ENCODE measurements around the gene SYCE3.

Gene SYCE3, protein sequence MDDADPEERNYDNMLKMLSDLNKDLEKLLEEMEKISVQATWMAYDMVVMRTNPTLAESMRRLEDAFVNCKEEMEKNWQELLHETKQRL

DNA sequence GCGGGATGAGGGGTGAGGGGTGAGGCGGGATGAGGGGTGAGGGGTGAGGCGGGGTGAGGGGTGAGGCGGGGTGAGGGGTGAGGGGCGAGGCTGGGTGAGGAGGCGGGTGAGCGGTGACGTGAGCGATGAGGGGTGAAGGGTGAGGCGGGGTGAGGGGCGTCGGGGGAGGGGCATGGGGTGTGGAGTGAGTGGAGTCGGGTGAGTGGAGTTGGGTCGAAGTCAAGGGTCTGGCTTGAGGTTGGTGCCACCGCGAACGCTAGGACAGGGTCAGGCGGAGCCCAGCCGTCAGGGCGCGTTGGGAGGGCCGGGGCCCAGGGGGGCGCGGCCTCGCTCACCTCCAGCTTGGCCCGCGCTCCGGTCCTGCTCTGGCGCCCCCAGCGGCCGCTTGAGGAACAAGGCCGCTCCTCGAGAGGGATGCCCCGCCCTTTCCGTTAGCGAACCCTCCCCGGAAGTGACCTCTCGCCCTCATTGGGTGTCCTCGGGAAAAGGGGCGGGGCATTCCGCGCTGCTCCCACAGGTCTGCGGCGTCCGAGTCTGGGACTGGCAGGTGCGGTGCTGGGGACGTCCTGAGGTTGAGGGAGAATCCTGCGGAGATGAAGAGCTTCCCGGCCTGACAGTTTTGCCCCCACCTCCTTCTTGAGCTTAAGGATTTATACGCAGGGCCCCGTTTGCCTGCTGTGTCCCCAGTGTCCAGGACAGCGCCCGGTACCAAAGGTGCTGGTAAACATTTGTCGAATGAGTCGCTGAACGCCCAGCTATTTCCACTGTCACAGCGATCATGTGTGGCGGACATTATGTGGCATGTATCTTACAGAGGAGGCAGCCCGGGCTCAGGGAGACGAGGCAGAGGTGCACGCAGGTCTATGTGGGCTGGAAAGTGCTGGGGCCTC is at the start of gene SYCE3:
Gene SYCE3 (minus strand): TSS at position 397 of the 890 bp plus-strand sequence. CDS start 6,514 bp downstream, outside the sequence.
- peak within 1 kb of the TSS; percentile 52 to 56 for H3K4me3 ChIP-seq (replicated peaks in 1 of 2; ENCODE audit: low read depth in 2 of 2, low read length in 2 of 2)
- TF ChIP-seq, protein P1, sequence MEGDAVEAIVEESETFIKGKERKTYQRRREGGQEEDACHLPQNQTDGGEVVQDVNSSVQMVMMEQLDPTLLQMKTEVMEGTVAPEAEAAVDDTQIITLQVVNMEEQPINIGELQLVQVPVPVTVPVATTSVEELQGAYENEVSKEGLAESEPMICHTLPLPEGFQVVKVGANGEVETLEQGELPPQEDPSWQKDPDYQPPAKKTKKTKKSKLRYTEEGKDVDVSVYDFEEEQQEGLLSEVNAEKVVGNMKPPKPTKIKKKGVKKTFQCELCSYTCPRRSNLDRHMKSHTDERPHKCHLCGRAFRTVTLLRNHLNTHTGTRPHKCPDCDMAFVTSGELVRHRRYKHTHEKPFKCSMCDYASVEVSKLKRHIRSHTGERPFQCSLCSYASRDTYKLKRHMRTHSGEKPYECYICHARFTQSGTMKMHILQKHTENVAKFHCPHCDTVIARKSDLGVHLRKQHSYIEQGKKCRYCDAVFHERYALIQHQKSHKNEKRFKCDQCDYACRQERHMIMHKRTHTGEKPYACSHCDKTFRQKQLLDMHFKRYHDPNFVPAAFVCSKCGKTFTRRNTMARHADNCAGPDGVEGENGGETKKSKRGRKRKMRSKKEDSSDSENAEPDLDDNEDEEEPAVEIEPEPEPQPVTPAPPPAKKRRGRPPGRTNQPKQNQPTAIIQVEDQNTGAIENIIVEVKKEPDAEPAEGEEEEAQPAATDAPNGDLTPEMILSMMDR (IDR thresholded peaks at IDR 0.05; ENCODE audit: low read depth, low read length): peak; percentile 77
- DNase-seq (ENCODE audit: low read depth in 2 of 2): peak; percentile 89

DNA sequence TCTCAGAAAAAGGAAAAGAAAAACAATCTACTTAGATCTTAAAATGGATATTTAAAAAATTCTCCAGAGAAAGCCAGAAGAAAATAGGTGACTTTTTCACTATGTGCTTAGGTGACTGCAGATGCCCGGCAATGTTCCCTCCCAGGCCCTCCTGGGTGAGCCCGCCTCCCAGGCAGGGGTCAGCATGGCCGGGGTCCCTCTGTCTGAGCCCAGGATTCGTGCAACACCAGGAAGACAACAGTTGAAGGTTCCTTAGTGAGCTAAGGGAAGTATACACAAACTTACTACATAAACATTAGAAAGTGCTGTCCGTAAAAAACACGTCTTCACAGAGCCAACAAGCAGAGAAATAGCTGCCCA is 49.4 kb upstream of the SYCE3 start:
- no peak overlapping the region for H3K4me3 ChIP-seq (replicated peaks in 1 of 2; ENCODE audit: low read depth in 2 of 2, low read length in 2 of 2)
- no peak for DNase-seq (ENCODE audit: low read depth in 2 of 2)
- TF ChIP-seq, protein P1 (IDR thresholded peaks at IDR 0.05; ENCODE audit: low read depth, low read length): no peak

DNA sequence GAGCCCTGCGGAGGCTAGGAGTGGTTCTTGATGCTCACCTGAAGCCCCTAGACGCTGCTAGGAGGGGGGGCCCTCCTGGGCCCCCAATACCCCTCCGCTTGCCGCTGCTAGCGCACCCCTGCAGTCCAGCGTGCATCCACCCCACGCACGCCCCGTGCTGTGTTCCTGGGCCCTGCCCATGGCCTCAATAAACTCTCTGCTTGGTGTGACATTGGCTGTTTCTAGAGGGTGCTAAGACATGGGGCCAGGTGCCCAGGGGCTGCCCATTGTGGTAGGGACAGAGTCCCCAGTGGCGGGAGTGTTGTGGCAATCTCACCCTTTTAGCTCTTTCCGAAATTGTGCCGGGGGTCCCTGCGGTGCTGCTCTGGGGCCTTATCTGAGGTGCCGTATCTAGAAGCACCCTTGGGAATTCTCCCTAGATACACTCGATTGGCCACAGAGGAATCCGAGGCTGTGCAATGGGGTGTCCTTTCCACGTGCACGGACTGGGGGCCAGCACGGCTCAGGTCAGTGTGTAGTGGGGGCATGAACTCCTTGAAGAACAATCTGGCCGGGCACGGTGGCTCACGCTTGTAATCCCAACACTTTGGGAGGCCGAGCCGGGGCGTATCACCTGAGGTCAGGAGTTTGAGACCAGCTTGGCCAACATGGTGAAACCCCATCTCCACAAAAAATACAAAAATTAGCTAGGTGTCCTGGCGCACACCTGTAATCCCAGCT is 48.8 kb upstream of the SYCE3 start:
- H3K4me3 ChIP-seq (replicated peaks in 1 of 2; ENCODE audit: low read depth in 2 of 2, low read length in 2 of 2): no peak overlapping the region
- DNase-seq (ENCODE audit: low read depth in 2 of 2): no peak
- TF ChIP-seq, protein P1 (IDR thresholded peaks at IDR 0.05; ENCODE audit: low read depth, low read length): no peak

DNA sequence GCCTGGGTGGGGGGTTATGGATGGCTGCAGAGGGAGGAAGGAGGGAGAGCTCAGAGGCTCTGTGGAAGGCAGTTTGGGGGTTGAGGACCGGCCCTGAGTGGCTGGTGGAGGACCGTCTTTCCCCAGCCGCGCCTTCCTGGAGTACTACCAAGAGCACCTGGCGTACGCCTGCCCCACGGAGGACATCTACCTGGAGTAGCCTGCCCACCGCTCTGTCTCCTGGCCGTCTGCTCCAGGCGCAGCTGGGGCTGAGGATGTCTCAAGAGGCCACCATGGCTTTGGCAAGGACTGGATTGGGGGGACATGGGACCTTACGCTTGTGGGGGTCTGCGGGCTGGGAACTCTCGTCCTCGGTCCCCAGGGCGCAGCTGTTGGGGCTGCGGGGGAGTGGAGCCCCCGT is 47.9 kb upstream of the SYCE3 start:
- no peak for DNase-seq (ENCODE audit: low read depth in 2 of 2)
- TF ChIP-seq, protein P1 (IDR thresholded peaks at IDR 0.05; ENCODE audit: low read depth, low read length): no peak
- H3K4me3 ChIP-seq (replicated peaks in 1 of 2; ENCODE audit: low read depth in 2 of 2, low read length in 2 of 2): no peak overlapping the region

DNA sequence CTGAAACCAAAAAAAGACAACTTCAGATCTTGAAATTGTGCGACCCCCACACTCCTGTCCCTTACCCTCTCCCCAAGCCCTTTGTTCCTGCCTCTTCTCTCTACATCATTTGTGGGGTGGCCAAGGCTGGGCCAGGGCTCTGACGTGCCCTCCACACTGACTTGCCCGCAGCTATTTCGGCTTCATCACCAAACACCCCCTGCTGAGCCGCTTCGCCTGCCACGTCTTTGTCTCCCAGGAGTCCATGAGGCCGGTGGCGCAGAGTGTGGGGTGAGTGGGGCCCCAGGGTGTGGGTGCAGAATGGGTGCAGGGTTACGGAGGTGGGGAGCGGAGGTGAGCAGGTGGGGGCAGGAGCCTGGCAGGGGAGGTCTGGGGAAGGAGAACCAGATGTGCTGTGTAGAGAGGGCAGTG is 47.3 kb upstream of the SYCE3 start:
- no peak for DNase-seq (ENCODE audit: low read depth in 2 of 2)
- TF ChIP-seq, protein P1 (IDR thresholded peaks at IDR 0.05; ENCODE audit: low read depth, low read length): no peak
- H3K4me3 ChIP-seq (replicated peaks in 1 of 2; ENCODE audit: low read depth in 2 of 2, low read length in 2 of 2): no peak overlapping the region

DNA sequence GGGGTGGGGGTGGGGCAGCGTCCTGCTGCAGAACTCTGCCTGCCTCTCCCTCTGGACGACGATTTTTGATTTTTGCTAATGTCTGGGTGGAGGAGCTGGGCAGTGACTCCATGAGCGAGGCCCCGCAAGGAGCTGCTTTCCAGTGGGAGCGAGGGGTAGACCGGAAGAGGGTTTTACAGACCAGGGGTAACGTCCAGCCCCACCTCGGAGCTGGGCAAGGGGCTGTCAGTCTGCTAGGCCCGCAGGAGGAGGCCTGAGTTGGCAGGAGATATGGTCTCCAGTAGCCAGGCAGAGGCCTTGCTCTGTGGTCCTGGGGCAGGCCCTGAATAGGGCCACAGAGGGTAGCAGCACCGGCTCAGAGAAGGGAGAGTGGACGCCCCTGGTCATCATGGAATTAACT is 46.9 kb upstream of the SYCE3 start:
- TF ChIP-seq, protein P1 (IDR thresholded peaks at IDR 0.05; ENCODE audit: low read depth, low read length): no peak
- no peak overlapping the region for H3K4me3 ChIP-seq (replicated peaks in 1 of 2; ENCODE audit: low read depth in 2 of 2, low read length in 2 of 2)
- DNase-seq (ENCODE audit: low read depth in 2 of 2): no peak

Measured in cardiac fibroblast (primary cell).